PC-3 (cell line): ENCODE results near the gene EEF1A2. TPM values are rescaled to one million over a fixed set of nuclear protein-coding genes. Genes with fewer than 3 reads are reported as not detected.

Source experiments
- ATAC-seq: fragments of 200-7000 bp; cut with Tn5 transposase; 2 replicates; pipeline ENCODE4 v1.9.1; 2020; ENCODE audit warnings: mild to moderate bottlenecking, moderate library complexity
- BruUV-seq: library from RNA; stranded (reverse); fragments of 400-500 nt; replicated peaks from 2 replicates; lab custom pipeline; 2021; lab: Mats Ljungman, UMichigan
- CTCF ChIA-PET: fragments of 300-600 bp; sonication (Branson Sonifier 250); formaldehyde crosslinking; loops from one replicate; lab custom pipeline; 2022; ENCODE audit warnings: antibody characterized with exemption; lab: Charles Lee
- POLR2A ChIA-PET: fragments of 300-600 bp; sonication (Branson Sonifier 250); formaldehyde crosslinking; loops from one replicate; lab custom pipeline; 2022; ENCODE audit warnings: antibody characterized with exemption; ENCODE audit not compliant: unreplicated experiment; lab: Charles Lee
- DNase-seq: peaks from one replicate; pipeline ENCODE4 v3.0.0-alpha.2; 2015
- H2AFZ ChIP-seq: fragments of 300-600 bp; sonication (generic); 2 replicates; pipeline ENCODE4 v1.6.0; 2016; ENCODE audit warnings: antibody characterized with exemption, low read length
- H3F3A ChIP-seq: fragments of 300-600 bp; sonication (generic); one replicate; pipeline ENCODE4 v1.6.0; 2017; ENCODE audit warnings: antibody characterized with exemption, low read length, control low read depth, mild to moderate bottlenecking; ENCODE audit not compliant: unreplicated experiment
- H3K27ac ChIP-seq: fragments of 300-600 bp; sonication (generic); 2 replicates; pipeline ENCODE4 v1.5.1; 2016; ENCODE audit warnings: mild to moderate bottlenecking, low read length
- H3K27me3 ChIP-seq: fragments of 300-600 bp; sonication (generic); 2 replicates; pipeline ENCODE4 v1.6.1; 2016; ENCODE audit warnings: low read length, mixed read lengths
- H3K36me3 ChIP-seq: fragments of 300-600 bp; sonication (generic); 2 replicates; pipeline ENCODE4 v1.6.1; 2016; ENCODE audit warnings: low read depth, mixed run types, low read length, mixed read lengths
- H3K4me1 ChIP-seq: fragments of 300-600 bp; sonication (generic); 2 replicates; pipeline ENCODE4 v1.5.1; 2016; ENCODE audit warnings: low read length; ENCODE audit not compliant: insufficient read depth
- H3K4me2 ChIP-seq: fragments of 300-600 bp; sonication (generic); 2 replicates; pipeline ENCODE4 v1.6.0; 2016; ENCODE audit warnings: low read length
- H3K4me3 ChIP-seq: fragments of 300-600 bp; sonication (generic); 2 replicates; pipeline ENCODE4 v1.5.1; 2016; ENCODE audit warnings: mild to moderate bottlenecking, low read length, mixed read lengths
- H3K79me2 ChIP-seq: fragments of 300-600 bp; sonication (generic); 2 replicates; pipeline ENCODE4 v1.6.1; 2017; ENCODE audit warnings: low read length, mixed read lengths
- H3K9ac ChIP-seq: fragments of 300-600 bp; sonication (generic); 2 replicates; pipeline ENCODE4 v1.6.0; 2016; ENCODE audit warnings: mild to moderate bottlenecking, low read length
- H3K9me2 ChIP-seq: fragments of 300-600 bp; sonication (generic); replicated peaks from 2 replicates; pipeline ENCODE4 v1.6.1; 2016; ENCODE audit warnings: mixed run types, low read length, mixed read lengths
- H3K9me3 ChIP-seq: fragments of 300-600 bp; sonication (generic); 2 replicates; pipeline ENCODE4 v1.6.1; 2016; ENCODE audit warnings: low read length, mixed read lengths
- H4K20me1 ChIP-seq: fragments of 300-600 bp; sonication (generic); 2 replicates; pipeline ENCODE4 v1.6.1; 2016; ENCODE audit warnings: low read length, mixed read lengths
- CTCF ChIP-seq: fragments of 300-600 bp; sonication (generic); conservative IDR thresholded peaks from 2 replicates; pipeline ENCODE4 v1.5.1; 2017; ENCODE audit warnings: antibody characterized with exemption, low read depth, mild to moderate bottlenecking, low read length
- EZH2 ChIP-seq: fragments of 300-600 bp; sonication (generic); IDR thresholded peaks from one replicate; pipeline ENCODE4 v1.6.1; 2017; ENCODE audit warnings: antibody characterized with exemption, mild to moderate bottlenecking, low read length; ENCODE audit not compliant: unreplicated experiment
- EZH2phosphoT487 ChIP-seq: fragments of 300-600 bp; sonication (generic); IDR thresholded peaks from 2 replicates; pipeline ENCODE4 v1.6.1; 2018; ENCODE audit warnings: mild to moderate bottlenecking, antibody characterized with exemption, low read length, borderline replicate concordance
- intact Hi-C: fragments of 100-400 bp; cut with micrococcal nuclease; formaldehyde crosslinking; loops from 2 replicates; pipeline ENCODE4 v1.9.0; 2023
- total RNA-seq: library from RNA; depleted of rRNA; stranded (reverse); fragments of >200 nt; gene quantifications from 2 replicates; pipeline ENCODE4 v1.2.3, GENCODE V29; 2014

EEF1A2 gene
- total RNA-seq, 1 experiment from 2014 or later, result 463 TPM

GRCh38 chr20:63471981-63472831, 26.7 kb downstream of the EEF1A2 start, which contains the start of gene KCNQ2:
KCNQ2 (minus strand) TSS chr20:63472655; CDS start chr20:63472463, 192 bp downstream.
- Histone ChIP-seq H3K4me3 (no peak within 1 kb of the TSS), H3K79me2 (no peaks in the 10 kb centered on the region), H3K9ac (no peak within 1 kb of the TSS), H3K9me2 (no peaks in the 10 kb centered on the region), H3K27me3 (peaks cover 60% of the 10 kb centered on the region), H3K4me1 (no peaks in the 10 kb centered on the region), H4K20me1 (no peaks in the 10 kb centered on the region), H2AFZ (no peak within 1 kb of the TSS), H3K4me2 (peak within 1 kb of the TSS; percentile 36; the same call in 1 of the 2 replicates), H3F3A (no peaks in the 10 kb centered on the region), H3K36me3 (no peaks in the 10 kb centered on the region), H3K27ac (no peak within 1 kb of the TSS), H3K9me3 (no peaks in the 10 kb centered on the region)
- ChIA-PET CTCF (no interaction called here), POLR2A (no interaction called here)
- TF ChIP-seq EZH2 (peak; percentile 84), EZH2phosphoT487 (peak; percentile 62; the same call in 1 of the 2 replicates), CTCF (no peak)
- BruUV-seq, result no TSS peak
- DNase-seq (no peak), ATAC-seq (no peak)
- intact Hi-C loops, result no loop called here

- H3K9me3 ChIP-seq, result no peaks in the 10 kb centered on the region
- TF ChIP-seq EZH2phosphoT487, result no peak
- no peak for TF ChIP-seq EZH2
- TF ChIP-seq CTCF, result no peak
- H3K4me1 ChIP-seq, result no peaks in the 10 kb centered on the region
- CTCF ChIA-PET, result no interaction called here
- H3K4me3 ChIP-seq, result no peak overlapping the region
- H3K9me2 ChIP-seq, result no peaks in the 10 kb centered on the region
- ATAC-seq (no peak), DNase-seq (no peak)
- no peaks in the 10 kb centered on the region for H3K36me3 ChIP-seq
- no peaks in the 10 kb centered on the region for H3F3A ChIP-seq
- H3K9ac ChIP-seq, result no peak overlapping the region
- no peaks in the 10 kb centered on the region for H3K79me2 ChIP-seq
- intact Hi-C loops, result no loop called here
- no peak overlapping the region for H2AFZ ChIP-seq
- no peak overlapping the region for H3K4me2 ChIP-seq
- no peak overlapping the region for H3K27ac ChIP-seq
- POLR2A ChIA-PET, result no interaction called here
- peaks cover 63% of the 10 kb centered on the region for H3K27me3 ChIP-seq
- no TSS peak for BruUV-seq
- H4K20me1 ChIP-seq, result no peaks in the 10 kb centered on the region
Observed at GRCh38 chr20:63471717-63471980, 27.2 kb downstream of the EEF1A2 start.

GRCh38 chr20:63471002-63471716, 27.7 kb downstream of the EEF1A2 start:
- H3K4me1 ChIP-seq, result no peaks in the 10 kb centered on the region
- H3K79me2 ChIP-seq, result no peaks in the 10 kb centered on the region
- H2AFZ ChIP-seq, result no peak overlapping the region
- DNase-seq (no peak), ATAC-seq (no peak)
- CTCF ChIA-PET, result no interaction called here
- no TSS peak for BruUV-seq
- no peaks in the 10 kb centered on the region for H3K9me3 ChIP-seq
- no peak overlapping the region for H3K27ac ChIP-seq
- peaks cover 68% of the 10 kb centered on the region for H3K27me3 ChIP-seq
- intact Hi-C loops, result no loop called here
- H3K36me3 ChIP-seq, result no peaks in the 10 kb centered on the region
- H3K9me2 ChIP-seq, result no peaks in the 10 kb centered on the region
- H4K20me1 ChIP-seq, result no peaks in the 10 kb centered on the region
- no peak overlapping the region for H3K9ac ChIP-seq
- POLR2A ChIA-PET, result no interaction called here
- no peak overlapping the region for H3K4me2 ChIP-seq
- no peak overlapping the region for H3K4me3 ChIP-seq
- TF ChIP-seq CTCF (no peak), EZH2phosphoT487 (no peak), EZH2 (no peak)
- no peaks in the 10 kb centered on the region for H3F3A ChIP-seq
